Measurements from ENCODE around the gene PLPP7. TPM values are rescaled to one million over a fixed set of nuclear protein-coding genes. Genes with fewer than 3 reads are reported as not detected.

PLPP7 gene
- polyA plus RNA-seq, 2 of the 4 experiments (the other 2 are of a cell fraction) = 0.08 TPM; not detected in 1

- TF ChIP-seq EHMT2 (IDR thresholded peaks at IDR 0.05; ENCODE audit: low read depth) = no peak
- no peak for TF ChIP-seq POLR2A (IDR thresholded peaks at IDR 0.05; ENCODE audit: low read length)
- no peak for TF ChIP-seq CBX2 (IDR thresholded peaks at IDR 0.05; ENCODE audit: borderline replicate concordance, low read depth)
- no peak for TF ChIP-seq ZNF302 (CRISPR knock-in tag; IDR thresholded peaks at IDR 0.05)
Observed at GRCh38 chr9:131333771-131334628, 44.5 kb downstream of the PLPP7 start (continued).

- DNase-seq (ENCODE audit: low read depth in 1 of 2, low spot score in 1 of 2) = no peak
- CTCF ChIA-PET = interaction anchor here (0.6 to 10.3 kb wide), 19 partner anchors 9 to 725 kb away, joined by 3 to 189 read pairs (median 14); partner anchors contain the start of gene NUP214
- H3K4me2 ChIP-seq = no peak overlapping the region
- peak in 1 of 2 experiments; percentile 14; a peak in 1 of 6 replicates for ATAC-seq
- WGBS (ENCODE audit: missing lambda C conversion rate) = 56% methylated on average over 13 of the region's 13 CpGs
- no peak overlapping the region for H3K4me3 ChIP-seq
- FAIRE-seq = no peak
- H3K9me3 ChIP-seq = no peaks in the 10 kb centered on the region
- POLR2A ChIA-PET = no interaction called here
- H3K27ac ChIP-seq = peak overlapping the region in 1 of 2 experiments; percentile 48; a peak in 1 of 6 replicates
- TF ChIP-seq HOXB5 (CRISPR knock-in tag; IDR thresholded peaks at IDR 0.05) = no peak
- TF ChIP-seq CHD4 (IDR thresholded peaks at IDR 0.05; ENCODE audit: borderline replicate concordance) = no peak
- no peak for TF ChIP-seq HOXB13 (CRISPR knock-in tag; IDR thresholded peaks at IDR 0.05; ENCODE audit: low read depth)
- TF ChIP-seq BCL3 (IDR thresholded peaks at IDR 0.05) = no peak
- no peak for TF ChIP-seq USF2 (IDR thresholded peaks at IDR 0.05)
- no peak for TF ChIP-seq PBX3 (IDR thresholded peaks at IDR 0.05)
- no peak for TF ChIP-seq GATA3 (IDR thresholded peaks at IDR 0.05; ENCODE audit: borderline replicate concordance)
- TF ChIP-seq ZFP36 (IDR thresholded peaks at IDR 0.05; ENCODE audit: borderline replicate concordance, partially characterized antibody) = no peak
- no peak for TF ChIP-seq ZC3H11A (IDR thresholded peaks at IDR 0.05)
- TF ChIP-seq MAX (IDR thresholded peaks at IDR 0.05) = no peak
- no peak for TF ChIP-seq EP300 (IDR thresholded peaks at IDR 0.05)
- TF ChIP-seq RCOR1 (IDR thresholded peaks at IDR 0.05; ENCODE audit: low read depth, low read length) = no peak
- TF ChIP-seq SREBF2 (IDR thresholded peaks at IDR 0.05) = no peak
- TF ChIP-seq FOXS1 (CRISPR knock-in tag; IDR thresholded peaks at IDR 0.05) = no peak
- TF ChIP-seq RFX5 (IDR thresholded peaks at IDR 0.05) = no peak
- no peak for TF ChIP-seq CHD2 (IDR thresholded peaks at IDR 0.05; ENCODE audit: low read length, partially characterized antibody)
- TF ChIP-seq TFCP2L1 (CRISPR knock-in tag; IDR thresholded peaks at IDR 0.05) = no peak
- no peak for TF ChIP-seq HMGXB4 (CRISPR knock-in tag; IDR thresholded peaks at IDR 0.05; ENCODE audit: borderline replicate concordance)
- no peak for TF ChIP-seq PHF8 (IDR thresholded peaks at IDR 0.05; ENCODE audit: borderline replicate concordance, low read depth)
- H3K4me1 ChIP-seq = no peaks in the 10 kb centered on the region
Observed at GRCh38 chr9:131334629-131335367, 45.3 kb downstream of the PLPP7 start.

Data from A549 (cell line).